HCT116 (cell line): ENCODE measurements around the gene AGAP1. TPM values are rescaled to one million over a fixed set of nuclear protein-coding genes. Genes with fewer than 3 reads are reported as not detected.

Experiments used
- ATAC-seq: fragments of 200-7000 bp; cut with Tn5 transposase; 2 replicates; pipeline ENCODE4 v1.9.1; 2020; ENCODE audit warnings: mild to moderate bottlenecking, moderate library complexity
- BruUV-seq: library from RNA; stranded (reverse); fragments of 400-500 nt; replicated peaks from 2 replicates; lab custom pipeline; 2021; lab: Mats Ljungman, UMichigan
- CTCF ChIA-PET: fragments of 300-600 bp; sonication (Branson Sonifier 250); formaldehyde crosslinking; loops from one replicate; lab custom pipeline; 2021; ENCODE audit warnings: antibody characterized with exemption; lab: Charles Lee
- POLR2A ChIA-PET: fragments of 300-600, 350-600 bp; sonication (Branson Sonifier 250); formaldehyde crosslinking; loops from one replicate; lab custom pipeline; 2021; ENCODE audit warnings: antibody characterized with exemption; lab: Charles Lee
- RAD21 ChIA-PET, 2 experiments: fragments of 300-600 bp; sonication (Branson Sonifier 250); formaldehyde crosslinking; loops; one replicate each; lab custom pipeline; 2023; ENCODE audit warnings: low total read pairs in 2 of 2; ENCODE audit not compliant: uncharacterized antibody in 2 of 2, unreplicated experiment in 2 of 2, low non-redundant PET in 1 of 2; lab: Charles Lee
- DNase-seq: peaks from one replicate; pipeline ENCODE4 v3.0.0-alpha.2; 2010; ENCODE audit warnings: low read depth, low spot score
- H2AFZ ChIP-seq: fragments of 200-600 bp; shearing (Covaris generic), sonication (generic); 2 replicates; pipeline ENCODE4 v1.6.1; 2017; ENCODE audit warnings: low read depth, mixed run types, mixed read lengths, antibody characterized with exemption, low read length; ENCODE audit not compliant: poor library complexity, severe bottlenecking
- H3K27ac ChIP-seq: 2 replicates; pipeline ENCODE4 v1.5.1; 2012; ENCODE audit warnings: low read depth, low read length
- H3K27me3 ChIP-seq: fragments of 200-600 bp; sonication (generic); 2 replicates; pipeline ENCODE4 v1.6.1; 2016; ENCODE audit warnings: mixed run types, low read length, mixed read lengths; ENCODE audit not compliant: insufficient read depth
- H3K36me3 ChIP-seq, 2 experiments: fragments of 200-500 bp in 1 of 2; fragments of 200-600 bp in 1 of 2; sonication (Bioruptor generic) in 1 of 2; sonication (generic) in 1 of 2; 2 replicates each; pipeline versions ENCODE4 v1.5.1 to v1.6.1; 2014 to 2016; ENCODE audit warnings: low read length in 2 of 2, inconsistent platforms in 1 of 2, mixed read lengths in 1 of 2, mixed run types in 1 of 2; ENCODE audit not compliant: insufficient read depth in 2 of 2, control insufficient read depth in 1 of 2
- H3K4me1 ChIP-seq, 2 experiments: fragments of 200-600 bp in 1 of 2; sonication (generic) in 1 of 2; 2 replicates each; pipeline versions ENCODE4 v1.5.1 to v1.6.1; 2012 to 2017; ENCODE audit warnings: low read length in 2 of 2, inconsistent platforms in 1 of 2, mild to moderate bottlenecking in 1 of 2, mixed read lengths in 1 of 2, mixed run types in 1 of 2, moderate library complexity in 1 of 2; ENCODE audit not compliant: insufficient read depth in 2 of 2, control insufficient read depth in 1 of 2
- H3K4me2 ChIP-seq: fragments of 200-600 bp; sonication (generic); 2 replicates; pipeline ENCODE4 v1.6.1; 2017; ENCODE audit warnings: mixed run types, low read length, mixed read lengths
- H3K4me3 ChIP-seq, 2 experiments: fragments of 200-600 bp in 1 of 2; sonication (generic) in 1 of 2; replicated peaks in 1 of 2; 2 replicates each; pipeline ENCODE4 v1.5.1; 2011 to 2016; ENCODE audit warnings: low read length in 2 of 2, control low read depth in 1 of 2, low read depth in 1 of 2, mild to moderate bottlenecking in 1 of 2, mixed read lengths in 1 of 2, mixed run types in 1 of 2
- H3K79me2 ChIP-seq: fragments of 200-600 bp; sonication (generic); 2 replicates; pipeline ENCODE4 v1.6.1; 2017; ENCODE audit warnings: mild to moderate bottlenecking, mixed run types, low read length, moderate library complexity, mixed read lengths; ENCODE audit not compliant: insufficient read depth
- H3K9ac ChIP-seq: fragments of 200-600 bp; sonication (generic); 2 replicates; pipeline ENCODE4 v1.6.1; 2016; ENCODE audit warnings: low read length, mixed read lengths
- H3K9me2 ChIP-seq: fragments of 200-600 bp; sonication (generic), shearing (Covaris generic); 2 replicates; pipeline ENCODE4 v1.6.1; 2017; ENCODE audit warnings: mixed run types, mild to moderate bottlenecking, moderate library complexity; ENCODE audit not compliant: insufficient read depth
- H3K9me3 ChIP-seq, 2 experiments: fragments of 200-500 bp in 1 of 2; fragments of 200-600 bp in 1 of 2; sonication (Bioruptor generic) in 1 of 2; sonication (generic) in 1 of 2; 2 replicates each; pipeline ENCODE4 v1.6.1; 2014 to 2017; ENCODE audit warnings: low read length in 2 of 2, mixed read lengths in 2 of 2, inconsistent platforms in 1 of 2, low read depth in 1 of 2, mild to moderate bottlenecking in 1 of 2, mixed run types in 1 of 2, moderate library complexity in 1 of 2; ENCODE audit not compliant: control insufficient read depth in 1 of 2, insufficient read depth in 1 of 2
- H4K20me1 ChIP-seq: fragments of 200-600 bp; sonication (generic), shearing (Covaris generic); 2 replicates; pipeline ENCODE4 v1.6.1; 2017; ENCODE audit warnings: mixed run types, mild to moderate bottlenecking, moderate library complexity; ENCODE audit not compliant: insufficient read depth
- ATF3 ChIP-seq: IDR thresholded peaks from 2 replicates; pipeline ENCODE4 v1.6.1; 2012
- CBX3 ChIP-seq: IDR thresholded peaks from 2 replicates; pipeline ENCODE4 v1.6.1; 2012; ENCODE audit warnings: low read depth
- CEBPB ChIP-seq: IDR thresholded peaks from 2 replicates; pipeline ENCODE4 v1.6.1; 2012; ENCODE audit warnings: low read depth
- ELF1 ChIP-seq: IDR thresholded peaks from 2 replicates; pipeline ENCODE4 v1.6.1; 2012; ENCODE audit warnings: low read depth, borderline replicate concordance
- EZH2phosphoT487 ChIP-seq: fragments of 200-600 bp; IDR thresholded peaks from 2 replicates; pipeline ENCODE4 v1.6.1; 2018; ENCODE audit warnings: antibody characterized with exemption, borderline replicate concordance
- POLR2AphosphoS5 ChIP-seq: IDR thresholded peaks from 2 replicates; pipeline ENCODE4 v1.6.1; 2011; ENCODE audit warnings: mild to moderate bottlenecking, low read depth, low read length, moderate library complexity
- REST ChIP-seq: IDR thresholded peaks from 2 replicates; pipeline ENCODE4 v1.6.1; 2012; ENCODE audit warnings: low read depth
- SRF ChIP-seq: IDR thresholded peaks from 2 replicates; pipeline ENCODE4 v1.6.1; 2012; ENCODE audit warnings: low read depth
- TCF7L2 ChIP-seq: IDR thresholded peaks from 2 replicates; pipeline ENCODE4 v1.7.0; 2011; ENCODE audit warnings: borderline replicate concordance, inconsistent platforms; ENCODE audit not compliant: insufficient read depth, insufficient read length; ENCODE audit errors: extremely low read depth
- ZNF274 ChIP-seq: fragments of 200-500 bp; sonication (Bioruptor generic); IDR thresholded peaks from 2 replicates; pipeline ENCODE4 v1.6.1; 2014; ENCODE audit warnings: mild to moderate bottlenecking, low read depth, low read length, inconsistent platforms
- intact Hi-C: fragments of 100-400 bp; cut with micrococcal nuclease; formaldehyde crosslinking; loops from 2 replicates; pipeline ENCODE4 v1.10.0; 2022
- total RNA-seq: library from RNA; stranded (reverse); gene quantifications from one replicate; pipeline ENCODE4 v1.2.1, GENCODE V29; 2021; ENCODE audit not compliant: unreplicated experiment

Gene AGAP1
- total RNA-seq, 1 experiment from 2014 or later = 43.8 TPM

GRCh38 chr2:235649418-235649817 is 155.6 kb downstream of the AGAP1 start:
- intact Hi-C loops = no loop called here
- H3K36me3 ChIP-seq = no peaks in the 10 kb centered on the region
- no TSS peak for BruUV-seq
- H3K4me1 ChIP-seq = peaks cover 0 to 5% of the 10 kb centered on the region in 2 experiments; a peak in 1 of 4 replicates
- no peak for DNase-seq
- RAD21 ChIA-PET = no interaction called here
- no peak overlapping the region for H3K4me2 ChIP-seq
- CTCF ChIA-PET = no interaction called here
- no peak overlapping the region for H2AFZ ChIP-seq
- TF ChIP-seq EZH2phosphoT487 (no peak), CBX3 (no peak), POLR2AphosphoS5 (no peak), ATF3 (no peak), ELF1 (no peak)
- no peaks in the 10 kb centered on the region for H3K27me3 ChIP-seq
- ATAC-seq = no peak
- no peak overlapping the region for H3K9ac ChIP-seq
- H3K9me3 ChIP-seq = no peaks in the 10 kb centered on the region
- peaks cover 75% of the 10 kb centered on the region for H3K79me2 ChIP-seq
- H3K27ac ChIP-seq = no peak overlapping the region
- POLR2A ChIA-PET = no interaction called here
- no peak overlapping the region for H3K4me3 ChIP-seq
- no peaks in the 10 kb centered on the region; the same call in 1 of the 2 replicates for H4K20me1 ChIP-seq
- no peaks in the 10 kb centered on the region for H3K9me2 ChIP-seq

DNA sequence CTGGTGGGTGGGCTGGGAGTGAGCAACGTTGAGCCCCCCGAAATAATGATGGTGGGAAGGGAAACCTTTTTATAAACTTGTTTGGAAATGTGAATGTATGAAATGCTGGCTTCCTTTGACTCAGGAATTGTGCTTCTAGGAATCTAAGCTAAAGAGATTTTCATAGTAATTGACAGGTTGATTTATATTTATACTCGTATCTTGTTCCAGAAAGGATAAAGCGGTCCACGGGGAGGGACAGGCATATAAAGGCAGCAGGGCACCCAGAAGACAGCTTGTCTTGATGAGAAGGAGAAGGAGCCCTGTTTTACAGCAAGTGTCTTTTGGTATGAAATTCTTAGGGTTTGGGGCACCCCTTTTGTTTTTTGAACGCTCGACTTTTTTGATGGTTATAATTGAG is 157.8 kb downstream of the AGAP1 start:
- H3K9me2 ChIP-seq = no peaks in the 10 kb centered on the region
- RAD21 ChIA-PET = no interaction called here
- no peak overlapping the region for H3K4me3 ChIP-seq
- H3K79me2 ChIP-seq = peaks cover 73% of the 10 kb centered on the region
- no peak for ATAC-seq
- CTCF ChIA-PET = no interaction called here
- no peaks in the 10 kb centered on the region for H3K27me3 ChIP-seq
- no peaks in the 10 kb centered on the region for H3K36me3 ChIP-seq
- BruUV-seq = no TSS peak
- no peak for DNase-seq
- no peak overlapping the region for H3K27ac ChIP-seq
- POLR2A ChIA-PET = no interaction called here
- TF ChIP-seq SRF = no peak
- TF ChIP-seq REST = no peak
- TF ChIP-seq ZNF274 = no peak
- TF ChIP-seq TCF7L2 = no peak
- no peak for TF ChIP-seq CEBPB
- no peak overlapping the region for H3K9ac ChIP-seq
- no peaks in the 10 kb centered on the region; the same call in 1 of the 2 replicates for H4K20me1 ChIP-seq
- no peak overlapping the region for H3K4me2 ChIP-seq
- no peak overlapping the region for H2AFZ ChIP-seq
- no peaks in the 10 kb centered on the region for H3K9me3 ChIP-seq
- H3K4me1 ChIP-seq = peaks cover 0 to 23% of the 10 kb centered on the region in 2 experiments; a peak in 2 of 4 replicates
- intact Hi-C loops = no loop called here
